ENCODE data around the gene HJURP.

The HJURP gene

DNA sequence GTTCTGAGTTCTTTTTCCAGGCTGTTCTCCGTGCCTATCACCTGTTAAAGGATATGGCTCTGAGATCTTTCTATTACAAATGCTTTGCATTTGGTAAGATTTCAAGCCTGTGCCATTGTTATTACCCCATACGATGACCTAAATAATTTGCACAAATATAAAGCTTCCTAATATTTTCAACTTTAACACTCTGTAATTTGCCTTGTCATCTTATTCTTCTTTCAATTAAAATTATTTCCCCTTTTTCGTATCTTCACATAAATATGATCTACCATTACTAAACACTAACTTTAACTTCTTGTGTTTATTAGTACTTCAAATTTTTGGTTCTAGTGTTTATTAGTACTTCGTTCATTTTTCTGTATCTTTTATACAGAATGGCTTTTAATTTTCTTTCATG lies 17.1 kb upstream of the HJURP start:
- no peak for DNase-seq (ENCODE audit: low read depth)
- no peak overlapping the region for H3K4me3 ChIP-seq (ENCODE audit: low read length)
- TF ChIP-seq, protein P1, sequence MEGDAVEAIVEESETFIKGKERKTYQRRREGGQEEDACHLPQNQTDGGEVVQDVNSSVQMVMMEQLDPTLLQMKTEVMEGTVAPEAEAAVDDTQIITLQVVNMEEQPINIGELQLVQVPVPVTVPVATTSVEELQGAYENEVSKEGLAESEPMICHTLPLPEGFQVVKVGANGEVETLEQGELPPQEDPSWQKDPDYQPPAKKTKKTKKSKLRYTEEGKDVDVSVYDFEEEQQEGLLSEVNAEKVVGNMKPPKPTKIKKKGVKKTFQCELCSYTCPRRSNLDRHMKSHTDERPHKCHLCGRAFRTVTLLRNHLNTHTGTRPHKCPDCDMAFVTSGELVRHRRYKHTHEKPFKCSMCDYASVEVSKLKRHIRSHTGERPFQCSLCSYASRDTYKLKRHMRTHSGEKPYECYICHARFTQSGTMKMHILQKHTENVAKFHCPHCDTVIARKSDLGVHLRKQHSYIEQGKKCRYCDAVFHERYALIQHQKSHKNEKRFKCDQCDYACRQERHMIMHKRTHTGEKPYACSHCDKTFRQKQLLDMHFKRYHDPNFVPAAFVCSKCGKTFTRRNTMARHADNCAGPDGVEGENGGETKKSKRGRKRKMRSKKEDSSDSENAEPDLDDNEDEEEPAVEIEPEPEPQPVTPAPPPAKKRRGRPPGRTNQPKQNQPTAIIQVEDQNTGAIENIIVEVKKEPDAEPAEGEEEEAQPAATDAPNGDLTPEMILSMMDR (IDR thresholded peaks at IDR 0.05; ENCODE audit: insufficient read depth, low read depth, low read length, missing control alignments) = no peak

DNA sequence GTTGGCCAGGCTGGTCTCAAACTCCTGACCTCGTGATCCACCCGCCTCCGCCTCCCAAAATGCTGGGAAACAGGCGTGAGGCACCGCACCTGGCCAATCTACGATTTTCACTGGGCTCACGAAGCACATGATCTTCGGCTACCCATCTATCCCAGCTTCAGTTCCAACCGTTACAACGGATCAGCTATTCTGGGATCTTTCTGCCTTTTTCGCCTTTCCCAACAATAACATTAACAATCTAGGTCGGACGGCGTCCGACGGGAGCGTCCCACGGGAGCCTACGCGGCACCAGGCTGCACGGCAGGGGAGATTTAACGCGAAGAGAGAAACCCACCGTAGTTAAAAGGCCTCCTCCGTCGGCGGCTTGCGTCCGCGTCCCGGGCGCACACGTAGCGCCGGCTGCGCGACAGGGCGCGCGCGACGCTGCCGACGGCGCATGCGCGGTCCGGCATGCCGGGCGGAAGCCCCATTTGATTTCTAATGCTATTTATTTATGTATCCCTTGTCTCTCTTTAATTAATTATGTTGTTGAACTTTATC lies 13.7 kb upstream of the HJURP start, which contains the start of gene MSL3B:
Gene MSL3B (minus strand): TSS at position 394 of the 540 bp plus-strand sequence.
- TF ChIP-seq, protein P1 (IDR thresholded peaks at IDR 0.05; ENCODE audit: insufficient read depth, low read depth, low read length, missing control alignments) = no peak
- DNase-seq (ENCODE audit: low read depth) = peak; percentile 55
- peak within 1 kb of the TSS; percentile 77 for H3K4me3 ChIP-seq (ENCODE audit: low read length)

DNA sequence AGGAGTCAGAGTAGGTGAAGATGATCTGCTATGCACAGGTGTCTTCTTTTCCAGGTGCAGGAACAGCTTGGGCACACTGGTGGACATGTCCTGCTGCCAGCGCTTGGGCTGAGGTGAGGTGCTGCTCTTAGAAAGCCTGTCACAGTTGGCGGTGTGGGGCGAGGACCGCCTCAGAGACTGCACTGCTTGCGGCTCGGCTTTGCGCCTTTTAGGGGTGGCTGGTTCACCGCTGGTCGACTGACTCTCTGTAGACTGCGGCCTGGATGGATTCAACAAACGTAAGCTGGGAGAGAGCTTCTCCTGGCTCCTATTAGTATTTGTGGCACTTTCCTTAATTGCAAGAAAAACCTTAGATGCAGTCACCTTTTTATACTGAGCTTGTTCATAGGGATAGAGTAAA lies 12.1 kb upstream of the HJURP start:
- DNase-seq (ENCODE audit: low read depth) = no peak
- no peak overlapping the region for H3K4me3 ChIP-seq (ENCODE audit: low read length)
- TF ChIP-seq, protein P1 (IDR thresholded peaks at IDR 0.05; ENCODE audit: insufficient read depth, low read depth, low read length, missing control alignments) = no peak

DNA sequence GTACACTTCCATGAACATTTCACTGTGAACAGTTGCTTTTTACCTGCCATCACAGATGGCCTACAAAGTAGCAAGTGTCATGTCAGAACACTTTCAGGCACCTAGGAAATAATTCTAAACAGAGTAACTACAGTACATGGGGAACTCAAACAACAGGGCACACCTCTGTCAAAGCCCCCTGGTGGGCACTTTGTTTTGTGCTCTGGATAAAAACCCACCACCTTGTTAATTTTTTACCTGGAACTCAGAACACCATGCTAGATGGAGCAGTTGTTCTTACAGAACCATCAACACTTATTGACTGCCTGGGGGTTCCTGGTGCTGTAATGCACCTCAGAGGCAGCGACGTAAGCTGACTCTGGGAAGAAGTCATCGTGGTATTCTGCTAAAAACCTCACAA lies 11.5 kb upstream of the HJURP start:
- TF ChIP-seq, protein P1 (IDR thresholded peaks at IDR 0.05; ENCODE audit: insufficient read depth, low read depth, low read length, missing control alignments) = no peak

DNA sequence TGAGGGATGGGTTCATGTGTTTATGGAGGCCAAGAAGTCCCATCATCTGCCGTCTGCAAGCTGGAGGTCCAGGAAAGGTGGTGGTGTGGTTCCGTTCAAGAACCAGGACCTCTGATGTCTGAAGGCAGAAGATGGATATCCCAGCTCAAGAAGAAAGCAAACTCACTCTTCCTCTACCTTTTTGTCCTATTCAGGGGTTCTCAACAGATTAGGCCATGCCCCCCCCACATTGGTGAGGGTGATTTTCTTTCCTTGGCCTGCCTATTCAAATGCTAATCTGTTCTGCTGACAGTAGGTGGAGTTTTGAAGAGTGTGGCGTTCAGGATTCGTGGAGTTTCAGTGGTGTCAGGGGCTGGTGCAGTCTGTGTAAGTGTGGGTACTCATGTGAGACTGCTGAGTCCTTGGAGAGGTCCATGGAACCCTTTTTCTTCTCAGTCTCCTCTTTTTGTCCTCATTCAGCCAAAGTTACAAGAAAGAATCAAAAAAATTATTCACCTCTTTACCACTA lies 8.0 kb upstream of the HJURP start:
- TF ChIP-seq, protein P1 (IDR thresholded peaks at IDR 0.05; ENCODE audit: insufficient read depth, low read depth, low read length, missing control alignments) = no peak

More for the DNA sequence above, 11.5 kb upstream of the HJURP start:
- DNase-seq (ENCODE audit: low read depth) = no peak
- no peak overlapping the region for H3K4me3 ChIP-seq (ENCODE audit: low read length)

DNA sequence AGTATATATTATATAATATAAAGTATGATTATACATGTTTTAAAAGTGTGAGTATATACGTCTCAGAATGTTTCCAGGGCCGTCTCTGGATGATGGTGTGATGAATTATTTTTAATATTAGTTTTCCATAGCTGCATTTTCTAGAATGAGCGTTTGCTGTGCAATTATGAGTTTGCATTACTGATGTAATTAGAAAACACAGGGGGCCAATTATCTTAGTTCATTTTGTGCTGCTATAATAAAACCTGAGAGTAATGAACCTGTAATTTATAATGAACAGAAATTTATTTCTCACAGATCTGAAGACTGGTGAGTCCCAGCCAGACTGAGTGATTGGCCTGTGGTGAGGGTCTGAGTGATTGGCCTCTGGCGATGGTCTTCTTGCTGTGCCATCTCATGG lies 4.0 kb upstream of the HJURP start:
- no peak for DNase-seq (ENCODE audit: low read depth)
- no peak overlapping the region for H3K4me3 ChIP-seq (ENCODE audit: low read length)
- TF ChIP-seq, protein P1 (IDR thresholded peaks at IDR 0.05; ENCODE audit: insufficient read depth, low read depth, low read length, missing control alignments) = no peak

More for the DNA sequence above, 8.0 kb upstream of the HJURP start:
- H3K4me3 ChIP-seq (ENCODE audit: low read length) = no peak overlapping the region
- DNase-seq (ENCODE audit: low read depth) = no peak

All from epithelial cell of esophagus (primary cell).